A673 (cell line): ENCODE data around the gene ACSL5.

Source experiments
- CTCF ChIP-seq: fragments of 300-800, 200-600 bp; sonication (generic); conservative IDR thresholded peaks from 2 replicates; pipeline ENCODE4 v1.5.1; 2017; ENCODE audit warnings: low read depth, mild to moderate bottlenecking, antibody characterized with exemption, low read length, moderate library complexity, mixed read lengths
- EZH2 ChIP-seq: fragments of 200-600 bp; sonication (generic); IDR thresholded peaks from 2 replicates; pipeline ENCODE4 v1.6.1; 2017; ENCODE audit warnings: borderline replicate concordance, low read depth, mild to moderate bottlenecking, mixed read lengths, antibody characterized with exemption, low read length; ENCODE audit not compliant: poor library complexity, severe bottlenecking

- TF ChIP-seq EZH2 (no peak), CTCF (no peak)
Measured at GRCh38 chr10:112338957-112339356, 35.0 kb upstream of the ACSL5 start.
